GM20000 (cell line): ENCODE results near the gene ARHGAP44.
A peak's percentile ranks its signal among the peaks of the same experiment; 100 is the strongest.

Experiments
- DNase-seq: peaks from one replicate; pipeline ENCODE4 v3.0.0; 2012; ENCODE audit warnings: low spot score
- CTCF ChIP-seq: IDR thresholded peaks from 2 replicates; pipeline ENCODE4 v1.5.1; 2012; ENCODE audit warnings: mild to moderate bottlenecking, control low read depth; ENCODE audit errors: extremely low read depth, missing control alignments

Gene ARHGAP44

GRCh38 chr17:12928736-12929135 lies 139.4 kb downstream of the ARHGAP44 start:
- no peak for TF ChIP-seq CTCF
- no peak for DNase-seq

- no peak for DNase-seq
- no peak for TF ChIP-seq CTCF
Measured at GRCh38 chr17:12936501-12936900, 147.2 kb downstream of the ARHGAP44 start.

GRCh38 chr17:12940699-12941098 lies 151.4 kb downstream of the ARHGAP44 start:
- DNase-seq, result no peak
- no peak for TF ChIP-seq CTCF

- no peak for DNase-seq
- TF ChIP-seq CTCF, result no peak
Measured at GRCh38 chr17:12947047-12947446, 157.7 kb downstream of the ARHGAP44 start.

GRCh38 chr17:12952012-12952411 lies 162.7 kb downstream of the ARHGAP44 start:
- no peak for TF ChIP-seq CTCF
- DNase-seq, result peak; percentile 2

GRCh38 chr17:12953156-12953555 lies 163.9 kb downstream of the ARHGAP44 start:
- peak; percentile 2 for DNase-seq
- TF ChIP-seq CTCF, result no peak

- DNase-seq, result no peak
- TF ChIP-seq CTCF, result no peak
Measured at GRCh38 chr17:12955521-12955920, 166.2 kb downstream of the ARHGAP44 start.
